Calu3 (cell line): ENCODE results near the gene ADGRV1. TPM values are rescaled to one million over a fixed set of nuclear protein-coding genes. Genes with fewer than 3 reads are reported as not detected.

Experiments
- BruUV-seq: library from RNA; stranded (reverse); fragments of 400-500 nt; replicated peaks from 2 replicates; lab custom pipeline; 2021; lab: Mats Ljungman, UMichigan
- CTCF ChIA-PET: fragments of 300-600 bp; sonication (Branson Sonifier 250); formaldehyde crosslinking; loops from one replicate; lab custom pipeline; 2022; ENCODE audit warnings: antibody characterized with exemption; lab: Charles Lee
- DNase-seq: peaks from one replicate; pipeline ENCODE4 v3.0.0; 2022
- H3K27ac Mint-ChIP-seq: one replicate; pipeline ENCODE4 v1.8.0; 2022; ENCODE audit warnings: mixed read lengths; ENCODE audit not compliant: unreplicated experiment
- H3K27me3 Mint-ChIP-seq: one replicate; pipeline ENCODE4 v1.8.0; 2022; ENCODE audit warnings: mixed read lengths; ENCODE audit not compliant: unreplicated experiment
- H3K36me3 Mint-ChIP-seq: one replicate; pipeline ENCODE4 v1.8.0; 2022; ENCODE audit warnings: mild to moderate bottlenecking, moderate library complexity, mixed read lengths; ENCODE audit not compliant: insufficient read depth, unreplicated experiment
- H3K4me1 Mint-ChIP-seq: one replicate; pipeline ENCODE4 v1.8.0; 2022; ENCODE audit warnings: mild to moderate bottlenecking, low read depth, mixed read lengths; ENCODE audit not compliant: unreplicated experiment
- H3K4me3 Mint-ChIP-seq: one replicate; pipeline ENCODE4 v1.8.0; 2022; ENCODE audit warnings: mild to moderate bottlenecking, low read depth, moderate library complexity, mixed read lengths; ENCODE audit not compliant: unreplicated experiment
- H3K9me3 Mint-ChIP-seq: one replicate; pipeline ENCODE4 v1.8.0; 2022; ENCODE audit warnings: low read depth, mixed read lengths; ENCODE audit not compliant: unreplicated experiment
- CTCF ChIP-seq: fragments of 200-600 bp; IDR thresholded peaks from one replicate; pipeline ENCODE4 v1.8.0; 2022; ENCODE audit warnings: antibody characterized with exemption; ENCODE audit not compliant: unreplicated experiment
- intact Hi-C: fragments of 100-400 bp; cut with micrococcal nuclease; formaldehyde crosslinking; loops from one replicate; pipeline ENCODE4 v1.10.0; 2022; ENCODE audit not compliant: unreplicated experiment
- total RNA-seq: library from RNA; stranded (reverse); gene quantifications from 2 replicates; pipeline ENCODE4 v1.2.3, GENCODE V29; 2022

Gene ADGRV1
- total RNA-seq, 1 experiment from 2014 or later: 1.8 TPM

- no peak for DNase-seq
- no peak for TF ChIP-seq CTCF
- no peaks in the 10 kb centered on the region for H3K27me3 Mint-ChIP-seq
- H3K4me3 Mint-ChIP-seq: no peak overlapping the region
- H3K4me1 Mint-ChIP-seq: peaks cover 18% of the 10 kb centered on the region
- H3K9me3 Mint-ChIP-seq: no peaks in the 10 kb centered on the region
- no TSS peak for BruUV-seq
- H3K27ac Mint-ChIP-seq: no peak overlapping the region
- intact Hi-C loops: no loop called here
- H3K36me3 Mint-ChIP-seq: no peaks in the 10 kb centered on the region
- CTCF ChIA-PET: interaction anchor here (0.8 kb wide), 1 partner anchor 565 kb away, joined by 5 read pairs; no protein-coding TSS in a partner anchor
These were observed 187.5 kb downstream of the ADGRV1 start for GRCh38 chr5:90746119-90746518.

GRCh38 chr5:90747175-90747574, 188.6 kb downstream of the ADGRV1 start:
- no peak for TF ChIP-seq CTCF
- no peaks in the 10 kb centered on the region for H3K9me3 Mint-ChIP-seq
- CTCF ChIA-PET: no interaction called here
- no peak overlapping the region for H3K4me3 Mint-ChIP-seq
- H3K27me3 Mint-ChIP-seq: no peaks in the 10 kb centered on the region
- peaks cover 18% of the 10 kb centered on the region for H3K4me1 Mint-ChIP-seq
- DNase-seq: peak; percentile 34
- H3K36me3 Mint-ChIP-seq: no peaks in the 10 kb centered on the region
- H3K27ac Mint-ChIP-seq: peak overlapping the region; percentile 15
- intact Hi-C loops: no loop called here
- no TSS peak for BruUV-seq

GRCh38 chr5:90747693-90748092, 189.1 kb downstream of the ADGRV1 start:
- BruUV-seq: no TSS peak
- Mint-ChIP-seq H3K36me3 (no peaks in the 10 kb centered on the region), H3K4me1 (peaks cover 18% of the 10 kb centered on the region), H3K27ac (no peak overlapping the region), H3K9me3 (no peaks in the 10 kb centered on the region), H3K27me3 (no peaks in the 10 kb centered on the region), H3K4me3 (no peak overlapping the region)
- CTCF ChIA-PET: no interaction called here
- intact Hi-C loops: no loop called here
- no peak for TF ChIP-seq CTCF
- DNase-seq: no peak

- H3K4me1 Mint-ChIP-seq: no peaks in the 10 kb centered on the region
- DNase-seq: no peak
- BruUV-seq: no TSS peak
- no peaks in the 10 kb centered on the region for H3K36me3 Mint-ChIP-seq
- no peaks in the 10 kb centered on the region for H3K9me3 Mint-ChIP-seq
- H3K27me3 Mint-ChIP-seq: no peaks in the 10 kb centered on the region
- intact Hi-C loops: no loop called here
- TF ChIP-seq CTCF: no peak
- H3K4me3 Mint-ChIP-seq: no peak overlapping the region
- CTCF ChIA-PET: no interaction called here
- H3K27ac Mint-ChIP-seq: no peak overlapping the region
These were observed 200.5 kb downstream of the ADGRV1 start for GRCh38 chr5:90759119-90759518.
